GM13976 (cell line): Measurements from ENCODE around the gene DNAAF5.

ENCODE experiments used
- DNase-seq: peaks from one replicate; pipeline ENCODE4 v3.0.0; 2012; ENCODE audit warnings: low spot score
- CTCF ChIP-seq: IDR thresholded peaks from 2 replicates; pipeline ENCODE4 v1.5.1; 2012; ENCODE audit warnings: borderline replicate concordance, mild to moderate bottlenecking; ENCODE audit not compliant: insufficient read depth; ENCODE audit errors: extremely low read depth, missing control alignments, control extremely low read depth
- in situ Hi-C: fragments of 300-500 bp; cut with MboI; formaldehyde crosslinking; loops from one replicate; pipeline ENCODE4 v1.12.0; 2022; ENCODE audit warnings: low sequenced_read_pairs, mixed read lengths, inconsistent platforms; ENCODE audit not compliant: unreplicated experiment

Gene DNAAF5

DNA sequence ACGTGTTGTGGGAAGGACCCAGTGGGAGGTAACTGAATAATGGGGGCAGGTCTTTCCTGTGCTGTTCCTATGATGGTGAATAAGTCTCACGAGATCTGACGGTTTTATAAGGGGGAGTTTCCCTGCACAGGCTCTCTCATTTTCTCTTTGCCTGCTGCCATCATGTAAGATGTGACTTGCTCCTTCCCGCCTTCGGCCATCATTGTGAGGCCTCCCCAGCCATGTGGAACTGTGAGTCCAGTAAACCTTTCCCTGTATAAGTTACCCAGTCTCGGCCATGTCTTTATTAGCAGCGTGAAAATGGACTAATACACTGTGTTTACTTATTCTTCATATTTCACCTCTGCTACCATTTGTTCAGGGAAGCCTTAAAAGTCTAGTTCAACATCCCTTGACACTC, 2.2 kb upstream of the DNAAF5 start:
- no peak for DNase-seq
- TF ChIP-seq CTCF, result no peak
- in situ Hi-C loops, result no loop called here

- DNase-seq, result no peak
- TF ChIP-seq CTCF, result no peak
- in situ Hi-C loops, result no loop called here
These were observed 1.1 kb upstream of the DNAAF5 start for GRCh38 chr7:725223-726005.

- no peak for TF ChIP-seq CTCF
- in situ Hi-C loops, result no loop called here
- no peak for DNase-seq
These were observed 280 bp downstream of the DNAAF5 start for GRCh38 chr7:726854-727103.

DNA sequence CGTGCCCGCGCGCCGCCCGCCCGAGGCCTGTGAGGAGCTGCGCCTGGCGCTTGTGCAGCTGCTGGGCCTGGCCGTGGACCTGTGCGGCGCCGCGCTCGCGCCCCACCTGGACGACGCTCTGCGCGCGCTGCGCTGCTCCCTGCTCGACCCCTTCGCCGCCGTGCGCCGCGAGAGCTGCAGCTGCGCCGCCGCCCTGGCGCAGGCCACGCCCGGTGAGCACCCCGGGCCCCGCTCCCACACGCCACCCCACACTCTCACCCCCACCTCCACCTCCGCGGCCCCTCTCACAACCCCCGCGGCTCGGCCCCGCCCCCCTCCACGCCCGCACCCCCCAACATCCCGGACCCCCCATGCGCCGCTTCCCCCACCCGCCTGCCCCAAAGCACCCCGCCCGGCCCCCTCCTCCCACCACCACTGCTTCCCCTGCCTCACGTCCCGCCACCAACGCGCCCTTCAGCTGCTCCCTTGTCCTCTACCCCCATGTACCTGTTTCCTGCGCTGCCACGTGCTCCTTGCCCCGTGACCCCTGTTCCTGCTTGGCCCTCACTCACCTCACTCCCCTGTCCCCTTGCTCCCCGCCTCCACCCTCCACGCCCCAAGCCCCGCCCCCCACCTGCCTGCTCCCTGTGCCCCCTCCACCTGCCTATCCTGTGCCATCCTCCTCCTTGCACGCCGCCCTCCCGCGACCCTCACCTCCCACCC, 756 bp downstream of the DNAAF5 start, which contains the start of gene PRKAR1B:
TSS of gene PRKAR1B (minus strand) at position 178 of the 702 bp plus-strand sequence. CDS start 15,776 bp downstream, outside the sequence.
- in situ Hi-C loops, result no loop called here
- TF ChIP-seq CTCF, result no peak
- peak; percentile 84 for DNase-seq

GRCh38 chr7:727806-728460, 1.4 kb downstream of the DNAAF5 start:
- DNase-seq, result no peak
- TF ChIP-seq CTCF, result no peak
- in situ Hi-C loops, result no loop called here

- TF ChIP-seq CTCF, result no peak
- no peak for DNase-seq
- in situ Hi-C loops, result no loop called here
These were observed 2.1 kb downstream of the DNAAF5 start for GRCh38 chr7:728602-729001.
